Fibroblast of mammary gland (primary cell): ENCODE data around the gene SNX11.
A peak's percentile ranks its signal among the peaks of the same experiment; 100 is the strongest.
"Not testable (repeated sequence)": the region's sequence is repeated elsewhere in the genome, so short reads cannot be mapped to it uniquely, and the experiment has no call there.

Source experiments
- DNase-seq: peaks from one replicate; pipeline ENCODE4 v3.0.0-alpha.2; 2010; ENCODE audit warnings: low read depth
- H3K4me3 ChIP-seq: 2 replicates; pipeline ENCODE4 v1.5.1; 2011; ENCODE audit warnings: low read depth, mild to moderate bottlenecking, low read length, moderate library complexity; ENCODE audit not compliant: control insufficient read depth
- TF ChIP-seq, protein P1 (sequence below): conservative IDR thresholded peaks from 2 replicates; pipeline ENCODE4 v1.5.1; 2011; ENCODE audit warnings: low read depth, low read length, inconsistent platforms; ENCODE audit not compliant: control insufficient read depth, insufficient read depth

Gene SNX11

DNA sequence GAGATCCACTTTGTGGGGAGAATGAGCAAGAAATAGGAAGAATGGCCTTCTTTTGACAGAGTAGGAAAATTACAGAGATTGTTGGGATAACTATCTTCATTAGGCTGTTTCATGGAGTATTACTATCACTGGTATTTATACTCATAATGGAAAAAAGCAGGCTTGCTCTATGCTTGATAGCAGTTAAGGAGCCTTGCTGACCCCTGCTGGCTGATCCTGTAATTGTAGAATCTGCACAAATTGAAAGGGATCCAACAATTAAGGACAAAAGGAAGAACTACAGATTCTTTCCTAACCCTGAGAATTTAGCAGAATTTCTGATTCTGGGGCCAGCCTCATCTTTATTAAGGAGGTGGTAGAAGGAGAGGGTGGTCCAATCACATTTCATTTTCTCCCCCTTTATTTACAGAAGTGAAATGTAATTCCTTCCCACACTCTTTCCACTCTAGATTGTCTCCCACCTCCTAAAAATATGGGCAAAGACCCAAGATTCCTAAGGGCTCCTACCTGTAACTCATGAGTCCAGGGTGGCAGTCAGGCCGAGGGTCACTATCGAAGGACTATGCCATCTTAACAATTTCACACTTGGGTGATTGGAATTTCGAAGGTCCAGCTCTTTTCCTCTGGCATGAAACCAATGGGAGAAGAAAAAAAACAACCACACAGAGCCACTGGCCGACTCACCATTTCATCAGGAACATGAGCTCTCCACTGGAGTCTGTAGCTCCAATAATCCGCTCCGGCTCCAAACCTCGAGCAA is 33.1 kb upstream of the SNX11 start:
- DNase-seq, result peak; percentile 84
- TF ChIP-seq, protein P1, sequence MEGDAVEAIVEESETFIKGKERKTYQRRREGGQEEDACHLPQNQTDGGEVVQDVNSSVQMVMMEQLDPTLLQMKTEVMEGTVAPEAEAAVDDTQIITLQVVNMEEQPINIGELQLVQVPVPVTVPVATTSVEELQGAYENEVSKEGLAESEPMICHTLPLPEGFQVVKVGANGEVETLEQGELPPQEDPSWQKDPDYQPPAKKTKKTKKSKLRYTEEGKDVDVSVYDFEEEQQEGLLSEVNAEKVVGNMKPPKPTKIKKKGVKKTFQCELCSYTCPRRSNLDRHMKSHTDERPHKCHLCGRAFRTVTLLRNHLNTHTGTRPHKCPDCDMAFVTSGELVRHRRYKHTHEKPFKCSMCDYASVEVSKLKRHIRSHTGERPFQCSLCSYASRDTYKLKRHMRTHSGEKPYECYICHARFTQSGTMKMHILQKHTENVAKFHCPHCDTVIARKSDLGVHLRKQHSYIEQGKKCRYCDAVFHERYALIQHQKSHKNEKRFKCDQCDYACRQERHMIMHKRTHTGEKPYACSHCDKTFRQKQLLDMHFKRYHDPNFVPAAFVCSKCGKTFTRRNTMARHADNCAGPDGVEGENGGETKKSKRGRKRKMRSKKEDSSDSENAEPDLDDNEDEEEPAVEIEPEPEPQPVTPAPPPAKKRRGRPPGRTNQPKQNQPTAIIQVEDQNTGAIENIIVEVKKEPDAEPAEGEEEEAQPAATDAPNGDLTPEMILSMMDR, result peak; percentile 90
- no peak overlapping the region for H3K4me3 ChIP-seq

DNA sequence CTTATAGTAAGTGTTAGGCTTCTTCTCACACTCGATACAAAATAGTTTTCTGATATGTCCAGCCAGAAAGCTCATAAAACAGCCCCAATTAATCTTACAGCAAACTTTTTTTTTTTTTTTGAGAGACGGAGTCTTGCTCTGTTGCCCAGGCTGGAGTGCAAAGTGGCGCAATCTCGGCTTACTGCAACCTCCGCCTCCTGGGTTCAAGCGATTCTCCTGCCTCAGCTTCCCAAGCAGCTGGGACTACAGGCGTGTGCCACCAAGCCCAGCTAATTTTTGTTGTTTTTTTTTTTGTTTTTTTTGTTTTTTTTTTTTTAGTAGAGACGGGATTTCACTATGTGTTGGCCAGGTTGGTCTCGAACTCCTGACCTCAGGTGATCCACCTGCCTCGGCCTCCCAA is 30.4 kb upstream of the SNX11 start:
- H3K4me3 ChIP-seq, DNase-seq: not testable (repeated sequence)

GRCh38 chr17:48081858-48082257 is 25.7 kb upstream of the SNX11 start:
- TF ChIP-seq, protein P1, result no peak
- no peak overlapping the region for H3K4me3 ChIP-seq
- no peak for DNase-seq

GRCh38 chr17:48084932-48085331 is 22.6 kb upstream of the SNX11 start:
- DNase-seq, result no peak
- TF ChIP-seq, protein P1, result no peak
- no peak overlapping the region for H3K4me3 ChIP-seq

GRCh38 chr17:48093341-48094045 is 14.1 kb upstream of the SNX11 start:
- no peak for DNase-seq
- no peak overlapping the region for H3K4me3 ChIP-seq
- TF ChIP-seq, protein P1, result no peak

- DNase-seq, result peak; percentile 39
- H3K4me3 ChIP-seq, result no peak overlapping the region
- TF ChIP-seq, protein P1, result no peak
These were observed 12.0 kb upstream of the SNX11 start for GRCh38 chr17:48095611-48096010.

- DNase-seq, result peak; percentile 50
- H3K4me3 ChIP-seq, result peak overlapping the region; percentile 87
- TF ChIP-seq, protein P1, result no peak
These were observed 7.4 kb upstream of the SNX11 start for GRCh38 chr17:48100160-48100559.
